HG03469 (cell line): ENCODE measurements around the gene FBRS.
"Not testable (repeated sequence)": the region's sequence is repeated elsewhere in the genome, so short reads cannot be mapped to it uniquely, and the experiment has no call there.

ENCODE experiments used
- ATAC-seq: cut with Tn5 transposase; IDR thresholded peaks from one replicate; pipeline ENCODE4 v1.9.1; 2021; ENCODE audit warnings: mild to moderate bottlenecking, moderate library complexity, moderate number of reproducible peaks; ENCODE audit not compliant: unreplicated experiment

The FBRS gene

DNA sequence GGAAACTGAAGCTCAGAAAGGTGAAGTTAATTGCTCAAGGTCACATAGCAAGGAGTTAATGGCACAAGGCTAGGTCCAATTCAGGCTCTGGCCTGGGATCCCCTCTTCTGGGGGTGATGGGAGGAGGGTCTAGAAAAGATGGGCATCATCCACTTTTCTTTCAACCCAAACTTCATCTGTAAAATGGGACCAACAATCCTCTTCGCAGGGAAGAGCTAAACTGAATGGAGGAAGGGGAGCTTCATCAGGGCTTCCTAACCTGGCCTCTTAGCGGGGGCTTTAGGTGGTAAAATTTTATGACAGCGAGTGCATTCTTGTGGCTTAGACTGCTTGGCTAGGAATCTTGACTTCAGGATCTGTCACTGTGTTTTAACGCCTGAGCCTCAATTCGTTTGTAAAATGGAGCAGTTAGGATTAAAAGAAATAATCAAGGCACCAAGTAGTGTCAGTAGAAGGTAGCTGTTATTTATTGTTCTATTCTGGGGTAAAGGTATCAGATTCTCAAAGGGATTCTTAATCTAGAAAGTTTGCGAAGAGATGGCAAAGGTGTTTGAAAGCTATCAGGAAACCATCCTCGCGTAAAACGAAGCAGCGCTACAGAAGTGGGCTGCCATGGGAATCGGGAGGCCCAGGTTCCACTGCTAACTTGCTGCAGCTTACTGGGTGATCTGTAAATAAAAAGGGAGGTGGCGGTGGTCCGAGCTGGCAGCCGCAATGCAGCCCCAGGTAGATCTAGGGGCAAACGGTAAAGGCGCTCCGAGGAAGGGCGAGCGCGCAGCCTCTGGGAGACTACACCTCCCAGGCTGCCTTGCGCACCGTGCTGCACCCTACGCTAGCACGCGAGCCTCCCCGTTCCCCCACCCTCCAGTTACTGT lies 39.3 kb downstream of the FBRS start:
- ATAC-seq: peak; percentile 73

DNA sequence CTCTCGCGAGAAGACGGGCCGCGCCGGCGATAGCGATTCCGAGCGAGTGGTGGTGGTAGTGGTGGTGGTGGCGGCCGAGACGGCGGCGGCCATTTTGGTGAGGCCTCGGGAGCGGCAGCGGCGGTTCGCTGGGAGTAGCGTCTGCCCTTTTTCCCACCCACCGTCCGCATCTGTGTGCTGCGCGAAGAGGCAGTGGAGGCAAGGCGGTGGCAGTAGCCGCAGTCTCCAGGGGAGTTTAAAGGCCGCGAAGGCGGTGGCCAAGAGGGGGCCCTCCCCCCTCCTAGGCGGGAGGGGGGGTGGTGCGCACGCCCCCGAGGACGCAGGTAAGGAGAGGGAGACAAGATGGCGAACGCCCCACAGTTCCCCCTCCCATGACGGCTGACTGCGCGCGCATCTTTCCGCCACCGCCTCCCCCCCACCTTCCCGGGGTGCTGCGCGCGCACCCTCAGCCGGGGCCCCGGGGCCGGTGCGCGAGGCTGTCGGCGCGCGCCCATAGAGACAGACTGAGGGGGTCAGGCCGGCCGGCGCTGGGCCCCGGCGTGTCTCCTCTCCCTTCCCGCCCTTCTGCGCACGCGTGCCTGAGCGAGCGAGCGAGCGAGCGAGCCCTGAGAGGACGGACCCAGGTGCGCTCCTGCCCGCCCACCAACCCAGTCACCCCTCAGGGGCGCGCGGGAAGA lies 40.0 kb downstream of the FBRS start:
- peak; percentile 32 for ATAC-seq

DNA sequence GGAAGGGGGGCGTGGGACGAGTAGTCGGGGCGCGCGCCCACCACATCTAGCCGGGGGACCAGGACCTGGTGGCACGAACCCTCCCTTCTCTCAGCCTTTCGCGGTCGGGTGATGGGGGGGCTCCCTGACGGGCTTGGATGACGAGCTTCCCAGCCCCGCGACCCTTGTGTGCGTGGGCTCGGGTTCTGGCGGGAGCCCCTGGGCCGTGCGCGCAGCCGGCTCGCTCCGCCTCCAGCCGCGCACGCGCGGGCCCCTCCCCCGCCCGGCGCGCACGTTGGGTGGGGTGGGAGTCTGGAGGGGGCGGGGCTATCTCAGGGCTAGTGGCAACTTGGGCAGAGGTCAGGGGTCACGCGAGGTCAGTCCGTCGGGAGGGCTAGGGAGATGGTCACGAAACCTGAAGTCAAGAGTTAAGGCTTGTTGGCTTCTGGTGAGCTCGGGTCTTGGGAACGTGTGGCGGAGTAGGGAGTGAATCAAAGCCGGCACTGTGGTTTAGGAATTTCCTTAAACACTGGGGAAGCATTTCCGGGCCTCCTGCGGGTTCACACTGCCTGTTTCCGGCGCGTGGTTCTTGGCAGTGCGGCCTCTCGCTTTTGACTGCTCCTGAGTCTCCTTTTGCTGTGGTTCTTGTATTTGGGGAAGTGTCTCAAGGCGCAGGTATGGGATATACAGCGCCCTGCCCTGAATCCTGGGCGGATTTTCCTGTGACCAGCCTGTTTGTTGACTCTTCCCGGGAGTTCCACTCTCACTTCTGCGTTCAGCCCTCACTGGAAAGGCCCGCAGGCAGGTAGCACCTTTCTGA lies 40.8 kb downstream of the FBRS start, which contains the start of gene SRCAP:
Gene SRCAP (plus strand): TSS at position 356 of the 799 bp plus-strand sequence. CDS start 1,654 bp downstream, outside the sequence.
- peak; percentile 8 for ATAC-seq

DNA sequence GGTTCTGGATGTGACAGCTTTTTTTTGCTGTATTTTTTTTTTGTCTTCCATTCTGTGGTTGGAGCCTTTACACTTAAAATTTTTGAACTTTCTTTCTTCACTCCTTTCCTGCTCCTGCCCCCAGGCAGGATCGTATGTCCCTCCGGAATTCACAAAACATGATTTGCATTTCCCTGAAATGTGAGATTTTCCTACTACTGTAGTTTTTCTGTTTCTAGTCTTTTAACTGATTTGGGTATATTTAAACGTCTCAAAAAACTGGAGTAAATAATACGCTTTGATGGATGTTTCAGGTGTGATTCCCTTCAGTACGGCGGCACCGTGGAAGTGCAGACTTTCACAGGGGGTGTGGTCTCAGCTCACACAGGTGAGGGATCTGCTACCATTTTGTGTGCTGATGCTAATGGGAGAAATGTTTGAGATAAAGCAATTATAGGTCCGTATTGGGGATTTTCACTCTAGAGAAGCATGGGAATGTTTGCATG lies 41.4 kb downstream of the FBRS start:
- no peak for ATAC-seq

DNA sequence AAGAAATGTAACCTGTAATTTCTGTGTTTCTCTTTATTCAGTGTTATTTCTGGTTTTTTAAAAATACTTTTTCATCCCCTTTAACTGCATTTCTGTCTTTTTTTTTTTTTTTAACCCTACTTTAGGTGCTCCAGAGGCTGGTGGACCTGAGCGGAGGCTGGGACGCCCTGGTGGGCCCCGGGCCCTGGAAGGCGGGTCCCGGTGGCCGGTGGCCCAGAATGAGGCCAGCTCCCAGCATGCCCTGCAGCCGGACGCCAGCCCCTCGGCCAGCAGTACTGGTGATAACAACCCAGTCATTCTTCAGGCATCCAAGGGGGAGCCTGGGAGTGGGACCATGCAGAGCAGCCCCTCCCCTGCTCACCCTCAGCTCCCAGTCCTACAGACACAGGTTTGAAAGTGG lies 42.3 kb downstream of the FBRS start:
- no peak for ATAC-seq

DNA sequence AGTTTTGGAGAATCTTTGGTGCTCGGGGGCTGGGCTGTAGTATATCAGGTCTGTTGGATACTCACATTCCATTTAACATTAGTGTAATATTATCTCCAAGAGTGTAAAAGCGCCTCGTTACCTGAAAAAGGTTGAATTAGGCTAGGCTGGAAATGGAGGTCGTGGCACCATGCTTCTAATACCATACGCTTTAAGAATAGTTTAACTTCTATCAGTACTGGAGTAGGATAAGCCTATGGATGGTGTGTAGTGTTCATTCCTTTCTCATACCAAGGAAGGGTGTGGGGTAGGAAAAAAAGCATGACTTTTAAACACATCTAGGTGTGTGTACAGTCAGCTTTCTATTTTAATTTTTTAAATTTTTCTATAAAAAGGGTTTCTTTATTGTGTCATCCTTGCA lies 42.7 kb downstream of the FBRS start:
- ATAC-seq: no peak

DNA sequence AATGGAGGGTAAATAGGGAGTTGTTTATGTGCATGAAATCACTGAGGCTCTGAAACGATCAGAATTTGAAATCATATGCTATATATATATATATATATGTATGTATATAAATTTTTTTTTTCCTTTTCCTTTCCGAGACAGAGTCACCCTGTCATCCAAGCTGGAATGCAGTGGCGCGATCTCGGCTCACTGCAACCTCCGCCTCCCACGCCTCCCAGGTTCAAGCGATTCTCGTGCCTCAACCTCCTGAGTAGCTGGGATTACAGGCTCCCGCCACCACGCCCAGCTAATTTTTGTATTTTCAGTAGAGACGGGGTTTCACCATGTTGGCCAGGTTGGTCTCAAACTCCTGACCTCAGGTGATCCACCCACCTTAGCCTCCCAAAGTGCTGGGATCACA lies 44.8 kb downstream of the FBRS start:
- not testable (repeated sequence) for ATAC-seq

DNA sequence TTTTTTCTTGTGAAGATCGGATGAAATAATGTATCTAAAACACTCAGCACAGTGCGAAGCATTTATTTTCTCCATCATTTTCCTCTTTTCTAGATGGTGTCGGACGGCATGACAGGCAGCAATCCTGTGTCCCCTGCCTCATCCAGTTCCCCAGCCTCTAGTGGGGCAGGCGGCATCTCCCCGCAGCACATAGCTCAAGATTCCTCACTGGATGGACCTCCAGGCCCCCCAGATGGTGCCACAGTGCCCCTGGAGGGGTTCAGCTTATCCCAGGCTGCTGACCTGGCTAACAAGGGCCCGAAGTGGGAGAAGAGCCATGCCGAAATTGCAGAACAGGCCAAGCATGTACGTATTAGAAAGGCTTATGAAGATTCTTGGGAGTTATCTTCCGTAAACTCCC lies 45.7 kb downstream of the FBRS start:
- no peak for ATAC-seq

DNA sequence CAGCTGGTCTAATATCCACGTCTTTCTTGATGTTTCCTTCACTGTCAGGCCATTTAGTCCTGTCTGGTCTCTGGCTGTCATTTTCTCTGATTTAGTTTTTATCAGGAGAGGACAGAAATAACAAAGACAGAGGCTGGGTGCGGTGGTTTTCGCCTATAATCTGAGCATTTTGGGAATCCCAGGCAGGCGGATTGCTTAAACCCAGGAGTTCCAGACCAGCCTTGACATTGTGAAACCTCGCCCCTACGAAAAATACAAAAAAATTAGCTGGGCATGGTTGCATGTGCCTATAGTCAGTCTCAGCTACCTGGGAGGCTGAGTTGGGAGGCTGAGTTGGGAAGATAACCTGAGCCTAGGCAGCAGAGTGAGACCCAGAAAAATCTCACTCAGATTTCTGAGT lies 47.8 kb downstream of the FBRS start:
- no peak for ATAC-seq

DNA sequence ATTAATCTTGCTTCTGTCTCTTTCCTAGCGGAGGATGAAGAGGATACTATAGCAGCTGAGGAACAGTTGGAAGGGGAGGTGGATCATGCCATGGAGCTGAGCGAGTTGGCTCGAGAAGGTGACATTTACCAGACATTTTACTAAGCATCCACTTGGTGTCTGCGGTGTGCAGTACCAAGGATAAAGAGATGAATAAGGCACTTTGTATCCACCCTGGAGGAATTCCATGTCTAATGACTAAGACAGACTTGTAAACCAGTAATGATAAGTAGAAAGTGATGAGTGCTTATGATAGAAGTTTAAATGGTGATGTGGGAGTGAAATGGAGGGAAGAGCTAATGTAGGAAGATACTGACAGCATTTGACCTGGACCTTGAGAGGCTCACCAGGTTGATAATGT lies 52.7 kb downstream of the FBRS start:
- no peak for ATAC-seq

DNA sequence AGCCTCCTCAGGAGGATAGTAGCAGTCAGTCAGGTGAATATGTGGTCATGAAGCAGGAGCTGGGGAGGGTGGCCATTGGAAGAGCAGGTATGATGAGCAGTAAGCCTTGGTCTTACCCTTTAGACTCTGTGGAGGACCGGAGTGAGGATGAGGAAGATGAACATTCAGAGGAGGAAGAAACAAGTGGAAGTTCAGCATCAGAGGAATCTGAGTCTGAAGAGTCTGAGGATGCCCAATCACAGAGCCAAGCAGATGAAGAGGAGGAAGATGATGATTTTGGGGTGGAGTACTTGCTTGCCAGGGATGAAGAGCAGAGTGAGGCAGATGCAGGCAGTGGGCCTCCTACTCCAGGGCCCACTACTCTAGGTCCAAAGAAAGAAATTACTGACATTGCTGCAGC lies 53.5 kb downstream of the FBRS start:
- ATAC-seq: no peak

DNA sequence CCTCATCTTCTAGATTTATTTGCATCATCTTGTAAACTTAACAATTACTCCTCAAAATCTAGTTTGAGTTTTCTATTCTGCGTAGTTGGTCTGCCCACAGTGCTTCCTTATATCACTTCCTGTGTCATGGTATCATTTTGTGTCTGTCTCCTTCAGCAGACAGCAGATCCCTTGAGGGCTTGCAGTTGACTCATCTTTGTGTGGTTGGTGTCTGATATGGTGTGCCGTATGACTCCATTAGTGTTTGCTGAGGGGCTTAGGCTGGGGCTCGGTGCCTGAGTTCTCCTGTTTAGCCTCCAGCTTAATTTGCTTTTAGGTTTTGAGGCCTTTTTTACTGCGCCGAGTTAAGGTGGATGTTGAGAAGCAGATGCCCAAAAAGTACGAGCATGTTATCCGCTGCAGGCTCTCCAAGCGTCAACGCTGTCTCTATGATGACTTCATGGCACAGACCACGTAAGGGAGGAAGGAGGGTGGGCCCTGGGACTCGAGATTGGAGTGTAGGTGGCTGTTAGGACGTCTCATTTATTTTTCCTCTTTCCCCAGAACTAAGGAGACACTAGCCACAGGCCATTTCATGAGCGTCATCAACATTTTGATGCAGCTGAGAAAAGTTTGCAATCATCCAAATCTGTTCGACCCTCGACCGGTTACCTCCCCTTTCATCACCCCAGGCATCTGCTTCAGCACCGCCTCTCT lies 57.7 kb downstream of the FBRS start:
- no peak for ATAC-seq

DNA sequence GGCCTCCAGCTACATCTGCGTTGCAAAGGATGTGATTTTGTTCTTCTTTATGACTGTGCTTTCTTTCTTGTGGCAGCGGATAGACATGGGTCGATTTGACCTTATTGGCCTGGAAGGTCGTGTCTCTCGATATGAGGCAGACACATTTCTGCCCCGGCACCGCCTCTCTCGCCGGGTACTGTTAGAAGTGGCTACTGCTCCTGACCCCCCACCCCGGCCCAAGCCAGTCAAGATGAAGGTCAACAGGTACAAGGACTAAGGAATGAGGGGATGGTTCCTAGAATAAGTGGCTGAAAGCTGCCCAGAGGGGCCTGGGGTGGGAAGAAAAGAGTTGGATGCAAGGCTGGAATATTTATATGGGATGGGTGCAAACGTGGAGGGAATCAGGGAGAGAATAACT lies 61.9 kb downstream of the FBRS start:
- no peak for ATAC-seq
